GM12878 (cell line): ENCODE data around the gene MCRIP2.

Experiments
- ATF7 ChIP-seq: fragments of 450-650 bp; IDR thresholded peaks from 2 replicates; pipeline ENCODE4 v1.6.1; 2016; ENCODE audit warnings: low read depth, mild to moderate bottlenecking
- EZH2 ChIP-seq: IDR thresholded peaks from 2 replicates; pipeline ENCODE4 v1.6.1; 2012; ENCODE audit warnings: low read depth, mild to moderate bottlenecking, control low read depth, inconsistent platforms, low read length, borderline replicate concordance; ENCODE audit not compliant: control insufficient read depth
- POLR2AphosphoS5 ChIP-seq: IDR thresholded peaks from 2 replicates; pipeline ENCODE4 v1.6.1; 2011; ENCODE audit warnings: mild to moderate bottlenecking, low read length, inconsistent platforms
- RELA ChIP-seq: fragments of 450-650 bp; IDR thresholded peaks from 2 replicates; pipeline ENCODE4 v1.8.0; 2014; ENCODE audit warnings: borderline replicate concordance; ENCODE audit not compliant: partially characterized antibody
- TF ChIP-seq, protein P1 (sequence below), 3 experiments: IDR thresholded peaks in 2 of 3; conservative IDR thresholded peaks in 1 of 3; 2 replicates each; pipeline ENCODE4 v1.5.1; 2011; ENCODE audit warnings: low read depth in 3 of 3, low read length in 3 of 3, mild to moderate bottlenecking in 3 of 3, control low read depth in 2 of 3, moderate library complexity in 2 of 3, inconsistent platforms in 1 of 3, mixed read lengths in 1 of 3; ENCODE audit not compliant: control insufficient read depth in 2 of 3, insufficient read depth in 1 of 3; ENCODE audit errors: extremely low read depth in 1 of 3
- TF ChIP-seq, protein P2 (sequence below): IDR thresholded peaks from 2 replicates; pipeline ENCODE4 v1.6.1; 2012; ENCODE audit warnings: mild to moderate bottlenecking, low read depth, low read length

DNA sequence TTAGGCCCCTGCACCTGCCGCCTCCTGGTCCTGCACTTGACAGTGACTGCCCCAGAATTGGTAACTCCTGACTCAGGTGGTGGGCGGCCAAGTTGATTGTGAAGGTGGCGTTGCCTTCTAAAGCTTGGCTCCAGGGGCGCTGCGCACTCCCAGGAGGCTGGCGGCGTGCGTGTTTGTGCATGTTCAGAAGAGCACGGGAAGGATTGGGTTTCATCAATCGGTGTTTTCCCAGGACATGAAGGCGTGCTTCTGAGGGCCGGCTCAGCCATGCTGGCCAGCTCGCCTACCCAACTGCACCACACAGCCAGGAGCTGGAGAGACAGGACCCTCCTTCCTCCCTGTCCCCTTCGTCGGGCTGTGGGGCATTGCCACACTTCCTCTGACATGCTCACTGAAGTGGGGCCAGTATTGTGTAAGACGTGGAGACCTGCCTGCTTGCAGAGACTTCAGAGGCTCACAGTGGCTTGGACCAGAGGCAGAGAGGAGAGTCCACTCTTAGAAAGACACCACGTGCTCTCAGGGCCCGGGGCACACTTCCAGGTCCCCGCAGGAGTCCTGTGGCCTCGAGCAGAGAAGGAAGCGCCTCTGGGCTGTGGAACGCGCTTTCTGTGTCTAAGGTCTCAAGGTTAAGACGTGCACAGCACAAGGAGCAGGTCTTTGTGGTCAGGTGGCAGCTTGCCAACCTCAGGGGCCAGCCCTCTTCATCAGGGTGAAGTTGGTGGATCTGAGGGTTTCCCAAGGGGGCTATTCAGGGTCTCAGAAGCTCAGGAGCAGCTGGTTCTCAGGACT, 48.9 kb upstream of the MCRIP2 start:
- TF ChIP-seq, protein P1, sequence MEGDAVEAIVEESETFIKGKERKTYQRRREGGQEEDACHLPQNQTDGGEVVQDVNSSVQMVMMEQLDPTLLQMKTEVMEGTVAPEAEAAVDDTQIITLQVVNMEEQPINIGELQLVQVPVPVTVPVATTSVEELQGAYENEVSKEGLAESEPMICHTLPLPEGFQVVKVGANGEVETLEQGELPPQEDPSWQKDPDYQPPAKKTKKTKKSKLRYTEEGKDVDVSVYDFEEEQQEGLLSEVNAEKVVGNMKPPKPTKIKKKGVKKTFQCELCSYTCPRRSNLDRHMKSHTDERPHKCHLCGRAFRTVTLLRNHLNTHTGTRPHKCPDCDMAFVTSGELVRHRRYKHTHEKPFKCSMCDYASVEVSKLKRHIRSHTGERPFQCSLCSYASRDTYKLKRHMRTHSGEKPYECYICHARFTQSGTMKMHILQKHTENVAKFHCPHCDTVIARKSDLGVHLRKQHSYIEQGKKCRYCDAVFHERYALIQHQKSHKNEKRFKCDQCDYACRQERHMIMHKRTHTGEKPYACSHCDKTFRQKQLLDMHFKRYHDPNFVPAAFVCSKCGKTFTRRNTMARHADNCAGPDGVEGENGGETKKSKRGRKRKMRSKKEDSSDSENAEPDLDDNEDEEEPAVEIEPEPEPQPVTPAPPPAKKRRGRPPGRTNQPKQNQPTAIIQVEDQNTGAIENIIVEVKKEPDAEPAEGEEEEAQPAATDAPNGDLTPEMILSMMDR (IDR thresholded peaks at IDR 0.05 in 2 of 3, conservative IDR thresholded peaks at IDR 0.05 in 1 of 3; ENCODE audit: control insufficient read depth in 2 of 3, extremely low read depth in 1 of 3, insufficient read depth in 1 of 3, low read depth in 3 of 3, low read length in 3 of 3) = no peak
- TF ChIP-seq RELA (no peak), ATF7 (no peak), POLR2AphosphoS5 (no peak), EZH2 (no peak)
- TF ChIP-seq, protein P2, sequence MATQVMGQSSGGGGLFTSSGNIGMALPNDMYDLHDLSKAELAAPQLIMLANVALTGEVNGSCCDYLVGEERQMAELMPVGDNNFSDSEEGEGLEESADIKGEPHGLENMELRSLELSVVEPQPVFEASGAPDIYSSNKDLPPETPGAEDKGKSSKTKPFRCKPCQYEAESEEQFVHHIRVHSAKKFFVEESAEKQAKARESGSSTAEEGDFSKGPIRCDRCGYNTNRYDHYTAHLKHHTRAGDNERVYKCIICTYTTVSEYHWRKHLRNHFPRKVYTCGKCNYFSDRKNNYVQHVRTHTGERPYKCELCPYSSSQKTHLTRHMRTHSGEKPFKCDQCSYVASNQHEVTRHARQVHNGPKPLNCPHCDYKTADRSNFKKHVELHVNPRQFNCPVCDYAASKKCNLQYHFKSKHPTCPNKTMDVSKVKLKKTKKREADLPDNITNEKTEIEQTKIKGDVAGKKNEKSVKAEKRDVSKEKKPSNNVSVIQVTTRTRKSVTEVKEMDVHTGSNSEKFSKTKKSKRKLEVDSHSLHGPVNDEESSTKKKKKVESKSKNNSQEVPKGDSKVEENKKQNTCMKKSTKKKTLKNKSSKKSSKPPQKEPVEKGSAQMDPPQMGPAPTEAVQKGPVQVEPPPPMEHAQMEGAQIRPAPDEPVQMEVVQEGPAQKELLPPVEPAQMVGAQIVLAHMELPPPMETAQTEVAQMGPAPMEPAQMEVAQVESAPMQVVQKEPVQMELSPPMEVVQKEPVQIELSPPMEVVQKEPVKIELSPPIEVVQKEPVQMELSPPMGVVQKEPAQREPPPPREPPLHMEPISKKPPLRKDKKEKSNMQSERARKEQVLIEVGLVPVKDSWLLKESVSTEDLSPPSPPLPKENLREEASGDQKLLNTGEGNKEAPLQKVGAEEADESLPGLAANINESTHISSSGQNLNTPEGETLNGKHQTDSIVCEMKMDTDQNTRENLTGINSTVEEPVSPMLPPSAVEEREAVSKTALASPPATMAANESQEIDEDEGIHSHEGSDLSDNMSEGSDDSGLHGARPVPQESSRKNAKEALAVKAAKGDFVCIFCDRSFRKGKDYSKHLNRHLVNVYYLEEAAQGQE = no peak
